Activated naive CD8-positive, alpha-beta T cell treated with anti-CD3 and anti-CD28 coated beads, Interleukin-2, amount 10 ng/mL, durations not matched to agents 7 days and 5 days (primary cell): Measurements from ENCODE around the gene KLK6. TPM values are rescaled to one million over a fixed set of nuclear protein-coding genes. Genes with fewer than 3 reads are reported as not detected.

Experiments
- ATAC-seq: fragments of 150-1000 bp; cut with Tn5 transposase; one replicate; pipeline ENCODE4 v1.10.0; 2021; ENCODE audit warnings: low read depth, moderate library complexity
- POLR2A ChIA-PET: fragments of 350-600 bp; sonication (Branson Sonifier 250); formaldehyde crosslinking; loops from one replicate; lab custom pipeline; 2021; ENCODE audit warnings: antibody characterized with exemption; lab: Charles Lee
- DNase-seq: peaks from one replicate; pipeline ENCODE4 v3.0.0; 2021
- H3K27ac Mint-ChIP-seq: one replicate; pipeline ENCODE4 v1.8.0; 2022; ENCODE audit warnings: mild to moderate bottlenecking, mixed read lengths
- H3K27me3 Mint-ChIP-seq: one replicate; pipeline ENCODE4 v1.8.0; 2022; ENCODE audit warnings: mild to moderate bottlenecking, moderate library complexity, mixed read lengths
- H3K36me3 Mint-ChIP-seq: one replicate; pipeline ENCODE4 v1.8.0; 2021; ENCODE audit warnings: mild to moderate bottlenecking, mixed read lengths
- H3K4me1 Mint-ChIP-seq: one replicate; pipeline ENCODE4 v1.8.0; 2021; ENCODE audit warnings: mixed read lengths
- H3K4me3 Mint-ChIP-seq: one replicate; pipeline ENCODE4 v1.8.0; 2022; ENCODE audit warnings: mild to moderate bottlenecking, moderate library complexity, mixed read lengths
- H3K9me3 Mint-ChIP-seq: one replicate; pipeline ENCODE4 v1.8.0; 2021; ENCODE audit warnings: mixed read lengths
- total RNA-seq, 2 experiments: library from RNA; stranded (reverse); gene quantifications; one replicate each; pipeline ENCODE4 v1.2.3, GENCODE V29; 2021

The KLK6 gene
- not detected for total RNA-seq

DNA sequence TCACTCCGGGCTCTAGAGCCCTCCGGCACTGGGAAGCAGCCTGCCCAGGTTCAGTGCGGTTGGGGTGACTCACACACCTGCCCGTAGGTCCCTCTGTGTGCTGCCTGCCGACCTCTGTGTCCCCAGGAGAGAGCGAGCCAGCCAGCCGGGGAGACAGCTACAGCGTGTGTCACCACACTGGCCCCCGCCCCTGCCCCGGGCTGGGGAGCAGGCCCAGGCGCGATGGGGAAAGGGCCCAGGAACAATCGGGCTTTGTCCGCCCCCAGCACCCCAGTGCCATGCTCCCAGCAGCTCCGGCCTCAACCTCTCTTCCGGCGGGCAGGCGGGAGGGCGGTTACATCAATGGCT is at the start of gene KLK6:
Gene KLK6, minus strand, starts transcription at position 179 of the 348 bp plus-strand sequence. CDS start 1,487 bp downstream, outside the sequence.
- POLR2A ChIA-PET, result no interaction called here
- DNase-seq (no peak), ATAC-seq (no peak)
- Mint-ChIP-seq H3K4me1 (no peaks in the 10 kb centered on the region), H3K9me3 (no peaks in the 10 kb centered on the region), H3K27me3 (peaks cover 11% of the 10 kb centered on the region), H3K4me3 (no peak within 1 kb of the TSS), H3K27ac (no peak within 1 kb of the TSS), H3K36me3 (no peaks in the 10 kb centered on the region)

- no peaks in the 10 kb centered on the region for H3K9me3 Mint-ChIP-seq
- H3K4me3 Mint-ChIP-seq, result peak overlapping the region; percentile 72
- peaks cover 25% of the 10 kb centered on the region for H3K4me1 Mint-ChIP-seq
- POLR2A ChIA-PET, result interaction anchor here (1.0 kb wide), 1 partner anchor 8 kb away, joined by 3 read pairs; no protein-coding TSS in a partner anchor
- peaks cover 64% of the 10 kb centered on the region for H3K27me3 Mint-ChIP-seq
- no peak overlapping the region for H3K27ac Mint-ChIP-seq
- ATAC-seq (no peak), DNase-seq (no peak)
- no peaks in the 10 kb centered on the region for H3K36me3 Mint-ChIP-seq
These were observed 49.6 kb upstream of the KLK6 start for GRCh38 chr19:51018745-51019543.

GRCh38 chr19:51016798-51017683 is 47.6 kb upstream of the KLK6 start:
- Mint-ChIP-seq H3K27me3 (peaks cover 57% of the 10 kb centered on the region), H3K27ac (no peak overlapping the region), H3K4me1 (peaks cover 27% of the 10 kb centered on the region), H3K36me3 (no peaks in the 10 kb centered on the region), H3K4me3 (peak overlapping the region; percentile 44), H3K9me3 (no peaks in the 10 kb centered on the region)
- ATAC-seq (peak; percentile 46), DNase-seq (peak; percentile 73)
- POLR2A ChIA-PET, result no interaction called here

DNA sequence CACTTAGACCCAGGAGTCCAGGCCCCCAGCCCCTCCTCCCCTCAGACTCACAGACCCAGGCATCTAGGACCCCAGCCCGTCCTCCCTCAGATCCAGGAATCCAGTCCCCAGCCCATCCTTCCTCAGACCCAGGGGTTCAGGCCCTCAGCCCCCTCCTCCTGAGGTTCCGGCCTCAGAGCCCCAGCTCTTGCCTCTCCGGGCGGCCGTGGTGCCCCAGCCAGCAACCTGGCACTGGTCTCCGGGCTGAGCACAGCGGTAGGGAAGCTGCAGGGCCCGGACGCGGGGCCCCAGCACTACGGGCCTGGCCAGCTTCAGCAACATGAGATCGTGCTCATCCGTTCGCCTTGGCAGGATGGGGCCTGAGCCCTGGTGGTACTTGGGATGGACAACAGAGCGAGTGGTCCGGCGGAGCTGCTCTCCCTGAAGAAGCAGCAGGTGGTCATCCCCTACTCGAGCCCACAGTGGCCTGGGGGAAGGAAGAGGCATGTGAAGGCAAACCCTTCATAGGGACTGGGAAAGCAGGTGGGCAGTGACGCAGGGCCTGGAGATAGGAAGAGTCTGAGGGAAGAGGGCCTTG is 46.4 kb upstream of the KLK6 start:
- H3K9me3 Mint-ChIP-seq, result no peaks in the 10 kb centered on the region
- peaks cover 48% of the 10 kb centered on the region for H3K27me3 Mint-ChIP-seq
- H3K27ac Mint-ChIP-seq, result no peak overlapping the region
- POLR2A ChIA-PET, result no interaction called here
- no peak overlapping the region for H3K4me3 Mint-ChIP-seq
- H3K36me3 Mint-ChIP-seq, result no peaks in the 10 kb centered on the region
- no peak for ATAC-seq
- no peak for DNase-seq
- peaks cover 27% of the 10 kb centered on the region for H3K4me1 Mint-ChIP-seq

DNA sequence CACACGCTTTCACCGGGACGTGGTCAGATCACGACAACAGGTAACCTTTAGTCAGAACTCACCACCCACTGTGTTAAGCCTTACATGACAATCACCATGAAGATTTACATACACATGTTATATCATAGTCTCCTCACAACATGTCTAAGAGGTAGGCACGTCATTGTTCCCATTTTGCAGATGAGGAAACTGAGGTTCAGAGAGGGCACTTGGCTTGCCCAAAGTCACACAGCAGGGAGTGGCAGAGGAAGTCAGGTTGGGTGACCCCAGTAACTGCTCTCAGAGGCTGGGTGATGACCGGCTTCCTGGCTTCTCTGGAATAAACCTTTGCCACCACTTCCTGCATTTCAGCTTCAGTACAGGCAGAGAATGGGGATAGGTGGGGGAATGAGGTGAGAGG is 44.9 kb upstream of the KLK6 start:
- Mint-ChIP-seq H3K27ac (no peak overlapping the region), H3K4me1 (peaks cover 23% of the 10 kb centered on the region), H3K36me3 (no peaks in the 10 kb centered on the region), H3K9me3 (no peaks in the 10 kb centered on the region), H3K27me3 (peaks cover 38% of the 10 kb centered on the region), H3K4me3 (no peak overlapping the region)
- DNase-seq (no peak), ATAC-seq (no peak)
- POLR2A ChIA-PET, result no interaction called here

DNA sequence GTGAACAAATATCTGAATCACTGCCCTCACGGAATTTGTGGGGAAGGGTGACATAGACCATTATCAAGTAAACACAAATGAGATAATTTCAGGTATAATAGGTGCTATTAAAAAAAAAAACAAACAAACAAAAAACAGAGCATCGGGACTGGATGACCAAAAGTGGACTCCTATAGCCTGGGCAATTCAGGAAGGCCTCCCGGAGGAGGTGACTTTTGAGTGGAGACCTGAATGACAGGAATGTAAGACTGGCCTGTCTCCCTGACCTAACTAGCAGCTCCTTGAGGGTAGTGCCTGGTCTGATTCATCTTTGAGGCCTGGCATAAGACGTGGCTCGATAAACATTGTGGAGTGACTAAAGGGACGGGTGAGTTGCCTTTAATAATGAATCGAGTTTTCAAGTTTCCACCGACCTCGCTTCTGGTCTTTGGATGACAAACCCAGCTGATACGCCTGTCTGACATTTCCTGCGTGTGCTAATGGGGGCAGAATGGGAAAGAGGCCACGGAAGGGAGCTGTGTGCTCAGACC is 43.3 kb upstream of the KLK6 start:
- H3K36me3 Mint-ChIP-seq, result no peaks in the 10 kb centered on the region
- no peak overlapping the region for H3K4me3 Mint-ChIP-seq
- no peak for ATAC-seq
- H3K4me1 Mint-ChIP-seq, result peaks cover 18% of the 10 kb centered on the region
- POLR2A ChIA-PET, result no interaction called here
- DNase-seq, result no peak
- H3K27me3 Mint-ChIP-seq, result peaks cover 28% of the 10 kb centered on the region
- H3K27ac Mint-ChIP-seq, result no peak overlapping the region
- no peaks in the 10 kb centered on the region for H3K9me3 Mint-ChIP-seq

DNA sequence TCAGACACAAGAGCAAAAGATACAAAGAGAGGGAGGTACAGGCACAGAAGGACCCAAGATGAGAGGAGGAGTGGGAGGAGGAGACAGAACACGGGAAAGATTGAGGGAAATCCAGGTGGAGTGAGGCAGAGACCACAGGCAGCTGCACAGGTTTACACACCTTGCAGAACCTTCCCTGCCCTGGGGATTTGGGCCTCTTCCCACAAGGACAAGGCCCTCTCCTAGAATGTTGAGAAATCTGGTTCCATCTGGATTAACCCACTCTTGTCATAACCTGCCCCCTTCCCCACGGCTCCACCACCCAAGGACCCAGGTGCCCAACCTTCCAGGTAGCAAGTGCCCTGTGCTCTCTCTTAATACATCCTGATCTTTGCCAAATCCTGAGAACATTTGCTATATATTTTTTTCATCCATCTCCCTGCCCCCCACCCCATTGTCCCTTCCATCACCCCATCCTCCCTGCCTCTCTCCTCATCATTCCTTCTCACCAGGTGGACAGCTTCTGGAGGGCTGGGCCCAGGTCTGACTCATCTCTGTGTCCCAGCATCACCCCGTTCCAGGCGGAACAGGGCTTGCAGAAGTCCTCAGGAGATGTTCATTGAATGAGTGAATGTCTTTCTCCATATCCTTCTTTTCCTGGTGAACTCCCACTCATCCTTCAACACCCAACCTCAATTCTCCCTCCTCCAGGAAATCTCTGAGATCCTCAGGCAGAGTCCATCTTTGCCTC is 40.8 kb upstream of the KLK6 start:
- peaks cover 9% of the 10 kb centered on the region for H3K27me3 Mint-ChIP-seq
- no peak overlapping the region for H3K4me3 Mint-ChIP-seq
- no peak overlapping the region for H3K27ac Mint-ChIP-seq
- peaks cover 11% of the 10 kb centered on the region for H3K4me1 Mint-ChIP-seq
- no peak for ATAC-seq
- POLR2A ChIA-PET, result no interaction called here
- DNase-seq, result no peak
- H3K36me3 Mint-ChIP-seq, result no peaks in the 10 kb centered on the region
- no peaks in the 10 kb centered on the region for H3K9me3 Mint-ChIP-seq

DNA sequence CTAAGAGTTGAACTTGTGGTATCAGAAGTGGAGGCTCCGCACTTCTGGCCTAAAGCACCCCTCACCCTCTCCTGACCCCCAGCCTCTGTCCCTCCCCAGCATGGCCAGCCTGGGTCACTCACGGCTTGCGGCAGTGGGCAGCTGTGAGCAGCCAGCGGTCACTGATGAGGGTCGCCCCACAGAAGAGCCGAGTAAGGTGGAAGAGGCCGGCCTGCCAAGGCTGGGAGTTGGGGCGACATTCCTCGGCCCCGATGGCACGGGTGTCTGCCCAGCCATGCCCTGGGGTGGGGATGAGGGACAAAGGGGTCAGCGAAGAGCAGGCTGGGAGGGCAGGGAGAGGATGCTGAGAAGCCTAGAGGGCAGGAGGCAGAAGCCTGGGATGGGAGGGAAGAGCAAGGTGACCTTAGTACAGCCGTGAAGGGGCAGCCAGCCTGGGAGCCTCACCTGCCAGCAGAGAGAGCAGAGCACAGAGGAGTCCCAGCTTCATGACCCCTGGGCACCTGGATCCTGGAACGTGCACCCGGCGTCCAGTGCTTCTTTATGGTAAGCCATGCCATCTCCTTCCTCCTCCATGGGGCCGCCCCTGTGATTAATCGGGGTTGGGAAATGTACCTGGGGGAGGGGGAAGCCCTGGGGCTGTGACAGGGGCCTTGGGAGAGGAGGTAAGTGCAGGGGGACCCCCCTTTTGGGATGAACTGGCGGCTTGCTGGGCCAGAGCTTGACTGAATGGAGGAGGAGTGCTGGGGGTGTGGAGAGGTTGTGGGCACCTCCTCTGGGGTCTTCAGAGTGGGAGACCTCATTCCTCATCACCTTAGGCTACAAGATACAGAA is 39.9 kb upstream of the KLK6 start:
- ATAC-seq (no peak), DNase-seq (no peak)
- peaks cover 7% of the 10 kb centered on the region for H3K27me3 Mint-ChIP-seq
- no peak overlapping the region for H3K4me3 Mint-ChIP-seq
- POLR2A ChIA-PET, result no interaction called here
- H3K36me3 Mint-ChIP-seq, result no peaks in the 10 kb centered on the region
- no peaks in the 10 kb centered on the region for H3K9me3 Mint-ChIP-seq
- H3K27ac Mint-ChIP-seq, result no peak overlapping the region
- H3K4me1 Mint-ChIP-seq, result peaks cover 6% of the 10 kb centered on the region

GRCh38 chr19:51007488-51007887 is 38.1 kb upstream of the KLK6 start:
- POLR2A ChIA-PET, result interaction anchor here (0.7 kb wide), 1 partner anchor 16 kb away, joined by 4 read pairs; no protein-coding TSS in a partner anchor
- no peaks in the 10 kb centered on the region for H3K9me3 Mint-ChIP-seq
- DNase-seq (no peak), ATAC-seq (no peak)
- H3K4me3 Mint-ChIP-seq, result no peak overlapping the region
- no peaks in the 10 kb centered on the region for H3K36me3 Mint-ChIP-seq
- no peaks in the 10 kb centered on the region for H3K4me1 Mint-ChIP-seq
- H3K27me3 Mint-ChIP-seq, result peaks cover 10% of the 10 kb centered on the region
- H3K27ac Mint-ChIP-seq, result no peak overlapping the region

- Mint-ChIP-seq H3K27ac (no peak overlapping the region), H3K4me3 (no peak overlapping the region), H3K27me3 (peaks cover 19% of the 10 kb centered on the region), H3K4me1 (no peaks in the 10 kb centered on the region), H3K9me3 (no peaks in the 10 kb centered on the region), H3K36me3 (no peaks in the 10 kb centered on the region)
- ATAC-seq (no peak), DNase-seq (no peak)
- POLR2A ChIA-PET, result no interaction called here
These were observed 37.0 kb upstream of the KLK6 start for GRCh38 chr19:51006406-51006805.

- POLR2A ChIA-PET, result no interaction called here
- H3K36me3 Mint-ChIP-seq, result no peaks in the 10 kb centered on the region
- H3K4me1 Mint-ChIP-seq, result no peaks in the 10 kb centered on the region
- no peak overlapping the region for H3K4me3 Mint-ChIP-seq
- no peaks in the 10 kb centered on the region for H3K9me3 Mint-ChIP-seq
- no peak for DNase-seq
- no peak for ATAC-seq
- peaks cover 22% of the 10 kb centered on the region for H3K27me3 Mint-ChIP-seq
- no peak overlapping the region for H3K27ac Mint-ChIP-seq
These were observed 35.9 kb upstream of the KLK6 start for GRCh38 chr19:51005248-51005647.

DNA sequence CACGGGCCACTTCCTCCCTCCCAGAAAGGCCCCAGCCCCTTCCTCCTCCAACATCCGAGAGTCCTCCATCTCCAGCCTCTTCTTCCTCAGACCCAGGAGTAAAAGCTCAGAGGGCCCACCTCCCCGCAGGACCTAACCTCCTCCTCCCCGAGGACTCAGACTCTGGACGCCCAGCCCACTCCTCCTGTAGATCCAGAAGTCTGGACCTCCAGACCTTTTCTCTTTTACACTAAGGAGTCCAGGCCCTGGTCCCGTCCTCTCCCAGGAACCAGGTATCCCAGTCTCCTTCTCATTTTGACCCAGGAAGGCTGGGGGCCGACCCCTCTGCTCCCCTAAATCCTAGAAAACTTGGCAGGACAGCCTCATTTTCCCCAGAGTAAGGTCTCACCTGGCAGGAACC is 33.9 kb upstream of the KLK6 start:
- POLR2A ChIA-PET, result no interaction called here
- no peaks in the 10 kb centered on the region for H3K36me3 Mint-ChIP-seq
- H3K4me1 Mint-ChIP-seq, result no peaks in the 10 kb centered on the region
- H3K27ac Mint-ChIP-seq, result no peak overlapping the region
- DNase-seq (no peak), ATAC-seq (no peak)
- no peaks in the 10 kb centered on the region for H3K9me3 Mint-ChIP-seq
- H3K27me3 Mint-ChIP-seq, result peaks cover 16% of the 10 kb centered on the region
- no peak overlapping the region for H3K4me3 Mint-ChIP-seq
